ENCODE results near the gene TIPARP. TPM values are rescaled to one million over a fixed set of nuclear protein-coding genes. Genes with fewer than 3 reads are reported as not detected.

Gene TIPARP
- total and polyA plus RNA-seq, 2 of the 13 experiments (the other 11 are each of a cell fraction or from before 2014, with no cell fraction given) = 7.3 to 19.7 TPM

GRCh38 chr3:156674911-156675829 lies 780 bp downstream of the TIPARP start (continued):
- TF ChIP-seq ZNF687 (CRISPR knock-in tag; IDR thresholded peaks at IDR 0.05) = peak; percentile 1; the same call in 1 of the 2 replicates
- 0 out of 2 replicates have a peak, but pooled peaks have one; percentile 28 for TF ChIP-seq ZFY (CRISPR knock-in tag; IDR thresholded peaks at IDR 0.05)
- TF ChIP-seq SALL2 (CRISPR knock-in tag; IDR thresholded peaks at IDR 0.05) = no peak
- TF ChIP-seq ATRX (CRISPR knock-in tag; IDR thresholded peaks at IDR 0.05; ENCODE audit: borderline replicate concordance) = no peak
- no peak for TF ChIP-seq MAFF (IDR thresholded peaks at IDR 0.05; ENCODE audit: low read depth, low read length)
- TF ChIP-seq MAF1 (CRISPR knock-in tag; IDR thresholded peaks at IDR 0.05; ENCODE audit: borderline replicate concordance) = no peak
- no peak for TF ChIP-seq ZFAT (CRISPR knock-in tag; conservative IDR thresholded peaks at IDR 0.05)
- TF ChIP-seq ZNF275 (CRISPR knock-in tag; IDR thresholded peaks at IDR 0.05; ENCODE audit: borderline replicate concordance) = no peak
- no peak for TF ChIP-seq ZNF256 (CRISPR knock-in tag; conservative IDR thresholded peaks at IDR 0.05)
- peak; percentile 52 for TF ChIP-seq ARID4A (CRISPR knock-in tag; IDR thresholded peaks at IDR 0.05; ENCODE audit: borderline replicate concordance)
- TF ChIP-seq SAP130 (CRISPR knock-in tag; IDR thresholded peaks at IDR 0.05; ENCODE audit: low read depth) = 0 out of 2 replicates have a peak, but pooled peaks have one; percentile 49
- TF ChIP-seq ZNF644 (CRISPR knock-in tag; IDR thresholded peaks at IDR 0.05; ENCODE audit: low read depth) = no peak
- 0 out of 2 replicates have a peak, but pooled peaks have one; percentile 30 for TF ChIP-seq TOPORS (CRISPR knock-in tag; IDR thresholded peaks at IDR 0.05)
- no peak for TF ChIP-seq DR1 (CRISPR knock-in tag; IDR thresholded peaks at IDR 0.05)
- no peak for TF ChIP-seq ETS1 (CRISPR knock-in tag; IDR thresholded peaks at IDR 0.05)
- TF ChIP-seq ATF2 (CRISPR knock-in tag; IDR thresholded peaks at IDR 0.05) = no peak
